CD4-positive, alpha-beta T cell treated with Interleukin-1 beta for 1 hour (primary cell): ENCODE data around the gene GRM7.

ENCODE experiments used
- DNase-seq, 2 donors: peaks; one replicate each; pipeline ENCODE4 v3.0.0-alpha.2; 2020 to 2022

GRM7 gene

DNA sequence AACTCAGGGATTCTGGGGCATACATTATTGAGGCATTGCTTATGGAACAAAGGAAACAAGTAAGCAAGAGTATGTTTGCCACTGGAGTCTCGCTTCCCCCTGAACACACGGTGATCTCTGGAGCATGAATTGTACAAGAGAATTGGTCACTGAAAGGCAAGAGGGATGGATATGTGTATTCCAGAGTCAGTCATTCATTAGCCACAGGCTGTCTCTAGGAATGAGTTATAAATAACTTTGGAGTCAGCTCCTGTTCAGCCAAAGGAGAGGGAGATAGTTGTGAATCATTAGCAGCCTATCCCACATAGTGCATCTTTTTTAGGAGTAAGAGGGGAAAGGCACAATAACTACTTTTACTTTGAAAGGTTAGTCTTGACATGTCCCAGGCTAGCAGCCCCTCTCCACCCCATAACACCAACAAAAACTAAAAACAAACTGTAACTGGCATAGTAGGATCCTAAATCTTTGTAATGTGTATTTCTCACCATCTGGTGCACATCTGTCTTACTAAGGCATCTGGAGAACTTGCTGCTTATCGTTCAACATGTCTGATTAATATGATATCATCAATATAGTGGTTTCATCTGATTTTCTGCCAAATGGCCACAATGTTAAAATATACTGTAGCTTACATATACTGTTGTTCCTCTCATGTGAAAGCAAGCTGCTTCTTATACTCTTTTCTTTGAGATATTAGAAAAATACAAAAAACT, 462.2 kb downstream of the GRM7 start:
- no peak for DNase-seq

DNA sequence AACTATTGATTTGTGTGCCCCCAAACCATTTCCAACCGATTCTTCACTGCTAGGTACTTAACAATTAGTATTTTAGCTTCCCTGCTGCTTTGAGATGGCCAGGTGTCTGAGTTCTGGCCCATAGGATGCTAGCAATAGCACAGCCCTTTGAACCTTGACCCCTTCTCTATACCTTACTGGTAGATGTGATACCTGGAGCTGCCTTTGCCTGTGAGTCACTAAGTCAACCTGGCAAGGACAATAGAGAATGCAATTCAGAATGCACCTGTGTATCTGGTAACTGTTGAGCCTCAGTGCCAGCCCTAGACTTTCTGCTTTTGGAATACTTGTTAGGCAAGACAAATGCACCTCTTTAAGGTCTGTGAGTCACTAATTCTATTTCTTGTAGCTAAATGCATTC, 467.4 kb downstream of the GRM7 start:
- no peak for DNase-seq

DNA sequence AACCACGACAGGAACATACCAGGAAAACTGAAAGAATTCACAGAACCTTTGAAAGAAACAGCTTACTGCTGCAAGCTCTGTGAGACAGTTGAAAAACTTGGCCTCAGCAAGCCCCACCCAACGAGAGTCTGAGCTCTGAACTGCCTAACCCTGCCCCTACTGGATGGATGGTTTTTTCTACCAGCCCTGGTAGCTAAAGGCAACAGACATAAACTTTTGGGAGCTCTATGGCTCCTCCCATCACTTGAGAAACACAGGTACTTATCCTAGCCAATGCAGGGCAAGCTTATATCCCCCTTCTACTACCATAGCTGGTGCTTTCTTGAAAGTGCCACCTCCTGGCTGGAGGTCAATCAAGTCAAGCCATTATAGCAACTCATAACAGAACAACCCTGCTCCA, 471.8 kb downstream of the GRM7 start:
- no peak for DNase-seq

DNA sequence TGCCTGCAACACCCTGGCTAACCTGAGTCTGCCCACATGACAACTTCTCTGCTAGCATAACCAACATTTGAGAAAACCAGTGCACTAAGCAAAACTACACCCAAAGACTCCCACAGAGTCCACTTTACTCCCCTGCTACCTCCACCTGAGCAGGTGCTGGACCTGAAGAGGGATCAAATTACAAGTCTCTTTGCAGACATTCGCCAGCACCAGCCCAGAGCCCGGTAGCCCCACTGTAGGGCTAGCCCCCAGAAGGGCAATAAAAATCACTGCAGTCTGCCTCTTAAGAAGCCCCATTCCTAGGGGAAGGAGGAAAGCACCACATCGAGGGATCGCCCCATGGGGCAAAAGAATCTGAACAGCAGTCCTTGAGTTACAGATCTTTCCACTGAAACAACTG, 472.2 kb downstream of the GRM7 start:
- DNase-seq: no peak

DNA sequence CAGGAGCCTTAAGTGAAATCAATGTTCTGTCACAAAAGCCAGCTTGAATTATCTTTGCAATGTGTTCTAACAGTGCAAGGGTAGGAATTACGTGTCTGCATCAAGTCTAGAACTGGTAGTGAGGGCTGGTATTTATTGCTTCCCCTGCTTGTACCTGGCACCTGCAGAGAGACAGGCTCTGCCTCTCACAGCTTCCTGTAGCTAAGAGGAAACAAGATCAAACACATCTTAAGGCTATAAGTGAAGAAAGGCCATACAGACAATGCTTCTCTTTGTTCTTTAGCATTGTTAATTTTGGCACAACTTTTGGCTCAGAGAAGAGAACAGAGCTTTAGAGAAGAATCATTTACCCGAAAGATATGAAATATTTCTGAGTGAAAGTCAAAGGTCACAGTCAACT, 479.9 kb downstream of the GRM7 start:
- no peak for DNase-seq

DNA sequence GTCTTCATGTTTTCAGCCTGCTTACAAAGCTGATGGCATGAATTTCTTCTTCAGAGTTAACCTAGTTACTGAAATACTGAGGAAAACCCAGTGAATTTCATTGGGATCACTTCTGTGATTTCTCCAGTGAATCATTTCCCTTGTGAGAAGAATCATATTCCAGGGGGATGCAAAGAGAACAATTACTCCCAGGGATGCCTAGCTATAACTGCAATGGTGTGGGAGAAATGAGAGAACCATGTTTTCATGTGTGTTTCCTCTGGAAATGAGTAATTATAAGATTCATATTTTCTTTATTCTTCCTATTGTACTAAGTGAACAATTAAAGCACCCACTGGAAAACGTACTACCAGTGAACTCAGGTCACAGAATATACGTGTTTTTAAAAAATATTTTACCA, 485.4 kb downstream of the GRM7 start:
- no peak for DNase-seq

DNA sequence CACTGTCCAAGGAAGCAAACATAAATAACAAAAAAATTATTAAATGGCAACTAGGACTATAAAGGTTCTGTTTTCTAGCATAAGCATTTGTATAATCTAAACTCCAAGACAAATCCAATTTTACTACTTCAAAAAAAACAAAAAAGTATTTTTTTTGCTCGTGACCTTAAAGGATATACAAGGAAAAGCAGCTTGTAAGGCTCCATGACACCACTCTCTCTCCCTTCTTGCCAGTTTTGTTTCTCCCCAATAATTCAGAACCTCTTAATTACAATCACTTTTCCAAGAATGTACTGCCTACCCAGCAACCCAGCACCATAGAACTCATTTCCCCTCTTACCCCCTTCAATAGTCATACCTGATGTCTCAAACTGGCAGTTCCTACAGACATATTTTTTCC, 496.2 kb downstream of the GRM7 start:
- no peak for DNase-seq

DNA sequence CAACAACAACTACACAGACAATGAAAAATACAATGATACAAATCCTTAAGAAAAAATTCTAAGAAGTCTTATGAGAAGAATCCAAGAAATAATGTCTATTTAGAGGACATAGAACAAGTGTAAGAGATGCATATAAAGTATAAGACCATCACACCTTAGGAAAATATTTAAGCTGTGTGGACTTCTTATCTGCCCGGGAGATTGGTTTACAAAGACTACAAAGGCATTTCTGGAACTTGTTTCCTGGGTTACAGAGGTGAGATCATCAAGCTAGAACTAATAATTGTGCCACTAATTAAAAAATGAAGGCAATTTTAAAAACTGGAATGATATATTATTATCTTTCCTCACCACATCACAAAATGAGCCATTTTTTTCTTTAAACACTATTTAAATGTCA, 507.1 kb downstream of the GRM7 start:
- DNase-seq: no peak

DNA sequence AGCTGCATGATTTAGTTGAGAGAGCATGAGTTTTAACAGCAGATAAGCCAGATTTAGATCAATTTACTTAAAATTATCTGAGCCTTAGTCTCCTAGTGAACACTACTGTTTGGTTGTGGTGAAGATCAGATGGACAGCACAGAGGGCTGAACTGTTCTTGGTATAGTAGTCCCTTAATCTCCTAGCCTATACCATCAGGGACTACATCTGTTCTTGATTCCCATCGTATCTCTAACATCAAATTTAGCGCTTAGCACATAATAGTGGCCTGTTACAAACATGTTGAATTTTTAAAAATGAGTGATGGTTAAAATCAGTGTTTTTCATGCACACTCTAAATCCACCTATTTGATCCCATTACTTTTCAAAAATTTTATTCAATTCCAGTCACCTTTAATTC, 507.7 kb downstream of the GRM7 start:
- no peak for DNase-seq

DNA sequence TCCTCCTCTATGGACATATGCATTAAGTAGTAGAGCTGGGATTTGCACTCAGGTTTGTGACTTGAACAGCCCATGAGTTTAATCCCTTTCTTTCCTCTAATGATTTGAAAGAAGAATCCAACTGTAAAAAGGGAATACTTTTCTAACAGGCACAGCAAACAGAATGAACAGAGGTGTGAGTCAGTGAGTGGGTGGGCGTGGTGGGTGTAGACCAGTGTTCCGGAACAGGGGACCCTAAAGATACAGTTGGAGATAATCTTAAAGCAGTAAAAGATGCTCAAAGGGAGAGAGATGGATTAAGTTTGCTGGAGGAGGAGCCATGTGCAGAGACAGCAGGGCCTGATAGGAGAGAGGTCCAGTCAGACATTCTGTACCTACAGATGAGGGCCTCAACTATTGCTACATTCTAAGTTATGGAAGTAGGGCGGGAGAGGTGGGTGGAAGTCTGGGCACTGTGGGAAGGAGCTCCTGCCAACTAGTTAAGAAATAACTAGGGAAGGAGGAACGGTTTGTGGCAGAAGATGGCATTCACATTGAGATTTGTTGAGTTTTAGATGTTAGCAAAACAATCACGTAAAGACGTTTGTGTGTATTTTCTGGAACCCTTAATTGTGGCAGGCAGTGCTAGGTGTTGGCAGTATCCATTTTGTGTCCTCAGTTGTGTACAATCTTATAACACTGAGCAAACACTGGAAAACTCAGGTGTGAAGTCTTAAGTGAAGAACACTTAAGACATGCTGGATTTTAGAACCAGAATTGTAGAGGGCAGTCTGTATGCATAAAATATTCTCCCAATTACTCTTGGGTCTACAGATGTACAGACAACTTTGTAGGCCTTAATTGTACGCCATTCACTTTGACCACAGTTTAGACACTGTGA, 511.0 kb downstream of the GRM7 start:
- DNase-seq: no peak

DNA sequence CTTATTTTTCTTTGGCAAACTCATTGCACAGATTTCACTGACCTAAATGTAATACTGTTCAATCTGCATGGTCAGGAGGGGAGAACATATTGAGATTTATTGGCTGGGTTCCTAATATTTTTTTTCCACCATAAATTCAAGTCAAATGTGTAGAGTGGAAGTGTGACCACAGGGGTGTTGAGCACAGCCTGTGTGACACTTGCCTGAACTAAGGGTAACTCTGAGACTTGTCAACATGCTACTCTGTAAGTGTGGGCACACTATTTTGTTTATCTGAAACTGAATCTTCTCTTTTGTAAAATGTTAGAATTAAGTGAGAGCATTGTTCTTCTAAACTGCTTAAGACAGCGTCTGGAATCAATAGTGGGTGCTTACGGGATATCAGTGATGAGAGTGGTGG, 516.2 kb downstream of the GRM7 start:
- no peak for DNase-seq

DNA sequence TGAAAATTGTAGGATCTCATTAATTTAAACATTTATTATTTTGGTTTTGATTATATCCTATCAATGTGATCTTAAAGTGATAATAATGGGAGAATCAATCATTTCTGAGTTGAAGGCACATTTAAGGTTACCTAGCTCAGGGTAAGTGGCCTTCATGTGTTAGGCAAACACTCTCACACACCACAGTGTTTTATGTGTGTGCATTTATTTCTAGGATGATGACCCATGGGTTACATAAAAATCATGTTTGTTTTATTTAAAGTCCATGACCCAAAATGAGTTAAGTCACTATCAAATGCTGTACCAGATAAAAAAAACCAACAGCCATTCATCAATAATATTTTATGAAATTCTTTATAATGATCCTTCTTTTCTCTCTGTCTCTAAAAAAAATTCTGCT, 520.8 kb downstream of the GRM7 start:
- no peak for DNase-seq

DNA sequence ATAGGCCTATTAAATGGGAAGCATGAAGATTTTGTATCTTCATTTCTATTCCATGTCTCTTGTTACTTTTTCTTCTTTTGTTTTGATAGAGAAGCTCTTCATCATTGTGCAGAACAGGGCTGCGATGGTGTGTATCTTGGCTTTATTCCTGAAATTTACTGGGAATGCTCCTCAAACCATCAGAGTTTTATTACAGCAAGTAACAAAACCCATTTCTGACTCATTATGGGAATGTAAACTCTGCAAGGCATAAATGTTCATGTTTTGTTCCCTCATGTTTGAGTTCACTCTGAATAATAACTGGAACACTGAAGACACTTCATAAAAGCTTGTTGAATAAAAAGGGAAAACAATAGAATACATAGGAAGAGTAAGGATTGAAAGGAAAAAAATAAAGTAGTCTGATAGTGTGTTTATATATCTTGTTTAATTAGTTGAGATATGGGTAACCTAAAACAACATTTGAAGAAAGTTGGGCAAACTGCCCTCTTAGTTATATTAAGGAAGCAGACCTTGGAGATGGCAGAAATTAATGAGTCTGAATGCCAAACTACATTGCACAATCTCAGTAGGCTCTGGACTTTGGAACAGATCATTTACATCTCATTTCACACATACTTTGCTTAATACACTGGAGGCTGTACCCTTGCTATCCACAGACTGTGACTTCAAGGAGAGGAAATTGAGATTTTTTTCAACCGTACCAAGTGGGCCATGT, 521.5 kb downstream of the GRM7 start:
- no peak for DNase-seq

DNA sequence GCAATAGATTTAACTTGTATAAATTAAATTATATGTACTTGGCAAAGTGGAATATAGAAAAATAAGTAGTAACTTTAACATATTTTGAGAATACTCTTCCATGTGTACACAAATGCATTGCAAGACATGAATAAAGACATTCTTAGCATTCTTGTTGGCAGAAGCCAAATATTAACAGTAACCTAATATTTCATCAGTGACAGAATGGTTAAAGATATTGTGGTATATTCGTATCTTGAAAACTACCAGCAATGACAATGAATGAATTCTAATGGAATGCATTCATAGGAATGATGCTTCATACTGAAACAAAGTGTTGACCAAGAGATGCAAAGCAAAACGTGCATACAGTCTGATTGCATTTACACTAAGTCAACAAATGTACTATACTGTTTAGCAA, 524.7 kb downstream of the GRM7 start:
- no peak for DNase-seq

DNA sequence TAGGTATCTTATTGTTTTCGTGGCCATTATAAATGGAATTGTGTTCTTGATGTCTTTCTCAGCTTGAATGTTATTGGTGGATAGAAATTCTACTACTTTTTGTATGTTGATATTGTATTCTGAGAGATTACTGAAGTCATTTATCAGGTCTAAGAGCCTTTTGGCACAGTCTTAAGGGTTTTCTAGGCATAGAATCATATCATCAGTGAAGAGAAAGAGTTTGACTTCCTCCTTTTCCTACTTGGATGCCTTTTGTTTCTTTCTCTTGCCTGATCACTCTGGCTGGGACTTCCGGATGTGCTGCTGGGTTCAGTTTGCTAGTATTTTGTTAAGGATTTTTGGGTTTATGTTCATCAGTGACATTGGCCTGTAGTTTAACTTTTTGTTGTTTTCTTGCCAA, 527.1 kb downstream of the GRM7 start:
- no peak for DNase-seq

DNA sequence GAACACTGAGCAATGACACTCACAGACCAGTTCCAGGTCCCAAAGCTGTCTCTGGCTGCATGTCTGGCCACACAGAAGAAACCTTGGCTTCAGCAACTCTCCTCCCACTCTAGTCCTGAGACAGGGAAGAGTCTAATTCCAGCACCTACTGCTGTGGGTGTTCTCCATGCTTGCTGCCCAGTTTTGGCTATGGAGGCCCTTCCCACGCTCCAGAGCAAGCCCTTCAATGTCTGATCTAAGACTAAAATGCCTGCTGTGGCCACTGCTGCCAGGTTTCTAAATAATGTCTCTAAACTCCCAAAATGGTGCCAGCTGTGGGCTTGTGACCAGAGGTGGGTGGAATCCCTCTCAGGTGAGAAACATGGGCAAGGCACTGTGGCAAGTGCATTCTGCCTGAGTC, 531.3 kb downstream of the GRM7 start:
- DNase-seq: no peak

DNA sequence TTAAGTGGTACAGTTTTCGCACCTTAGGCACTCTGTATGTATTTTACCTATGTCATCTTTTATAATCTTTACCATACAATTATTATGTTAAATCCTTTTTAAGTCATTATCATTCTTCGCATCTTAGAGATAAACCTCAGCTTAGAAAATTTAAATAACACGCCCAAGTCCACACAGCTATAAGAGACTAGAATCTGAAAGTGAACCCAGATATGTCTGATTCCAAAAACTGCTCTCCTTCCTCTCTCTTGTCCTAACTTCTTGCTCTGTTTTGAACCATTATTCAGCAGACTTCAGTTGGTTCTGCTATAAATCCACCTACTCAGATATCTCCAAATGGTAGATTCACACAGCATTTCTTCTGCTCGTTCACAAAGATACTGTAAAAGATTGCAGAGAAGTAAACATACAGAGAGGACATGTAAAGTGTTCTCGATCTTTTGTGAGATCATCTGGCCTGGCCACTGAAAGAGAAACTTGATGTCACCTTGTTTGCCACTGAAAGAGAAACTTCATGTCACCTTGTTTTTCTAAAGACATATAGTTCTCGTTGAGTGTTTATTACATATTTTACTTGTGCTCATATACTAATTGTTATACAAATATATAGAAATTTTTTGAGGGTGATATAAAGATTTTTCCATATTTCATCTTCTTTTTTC, 533.2 kb downstream of the GRM7 start:
- DNase-seq: no peak

DNA sequence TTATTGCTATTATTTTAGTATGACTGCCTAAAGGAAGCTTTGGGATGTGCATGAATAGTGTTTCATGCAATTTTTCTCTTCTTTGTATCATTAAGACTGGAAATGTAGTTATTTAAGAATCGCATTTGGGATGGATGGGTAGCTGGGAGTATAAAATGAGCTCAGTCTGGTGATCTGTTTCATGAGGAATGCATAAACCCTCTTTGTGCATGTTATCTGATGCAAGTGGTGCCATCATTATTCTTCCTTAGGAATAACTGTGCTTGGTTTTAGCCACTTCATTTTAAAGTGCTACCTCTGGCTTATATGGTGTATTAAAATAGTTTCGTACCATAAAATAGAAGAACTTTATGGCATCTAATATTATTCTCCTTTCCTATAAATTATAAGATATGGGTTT, 535.6 kb downstream of the GRM7 start:
- DNase-seq: no peak

DNA sequence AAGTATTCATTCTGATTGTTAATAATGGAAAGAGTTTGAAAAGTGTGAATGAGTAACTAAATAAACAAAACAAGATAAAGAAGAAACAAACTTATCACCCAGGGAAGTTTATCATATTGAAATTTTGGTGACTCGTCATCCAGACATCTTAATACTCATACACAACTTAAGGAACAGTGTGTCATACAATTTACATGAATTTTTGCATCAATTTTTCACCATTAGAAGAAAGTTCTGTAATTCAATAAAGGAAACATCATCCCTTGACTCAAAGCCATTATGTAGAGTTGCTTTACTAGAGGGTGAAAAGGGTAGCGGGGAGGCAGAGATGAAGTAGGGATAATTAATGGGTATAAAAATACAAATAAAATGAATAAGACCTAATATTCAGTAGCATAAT, 536.2 kb downstream of the GRM7 start:
- DNase-seq: no peak

DNA sequence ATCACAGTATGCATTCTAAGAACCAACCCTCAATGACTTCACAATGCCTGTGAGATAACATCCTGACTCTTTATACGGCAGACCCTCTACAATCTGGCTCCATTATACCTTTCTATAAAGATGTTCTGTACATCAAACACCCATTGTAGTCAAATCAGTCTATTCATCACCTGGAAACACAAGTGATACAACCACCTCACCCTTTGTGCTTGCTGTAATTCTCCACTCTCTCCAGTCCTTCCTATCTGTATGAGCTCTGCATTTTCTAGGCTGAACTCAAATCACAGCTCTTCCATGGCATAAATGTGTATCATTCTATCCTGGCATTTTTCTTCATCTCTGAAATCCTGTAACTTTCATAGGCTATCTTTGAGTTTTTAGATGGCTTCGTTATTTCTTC, 539.4 kb downstream of the GRM7 start:
- DNase-seq: no peak

DNA sequence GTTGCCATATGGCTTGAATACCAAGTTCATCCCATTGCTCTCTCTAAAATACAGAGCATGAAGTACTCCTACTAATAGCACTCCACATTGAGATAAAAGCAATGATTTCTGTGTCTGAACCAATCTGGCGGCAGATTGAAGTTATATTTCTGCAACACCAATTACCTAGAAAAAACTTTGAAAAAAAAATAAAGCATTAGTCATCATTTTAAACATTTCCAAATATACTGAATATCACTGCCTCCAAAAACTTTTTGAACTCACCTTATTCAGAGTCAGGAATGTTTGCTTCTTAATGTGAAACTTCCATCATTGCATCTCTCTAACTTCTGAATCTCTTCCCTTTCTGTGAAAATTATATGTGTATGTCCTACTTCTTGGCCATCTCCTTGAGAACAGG, 540.5 kb downstream of the GRM7 start:
- no peak for DNase-seq

DNA sequence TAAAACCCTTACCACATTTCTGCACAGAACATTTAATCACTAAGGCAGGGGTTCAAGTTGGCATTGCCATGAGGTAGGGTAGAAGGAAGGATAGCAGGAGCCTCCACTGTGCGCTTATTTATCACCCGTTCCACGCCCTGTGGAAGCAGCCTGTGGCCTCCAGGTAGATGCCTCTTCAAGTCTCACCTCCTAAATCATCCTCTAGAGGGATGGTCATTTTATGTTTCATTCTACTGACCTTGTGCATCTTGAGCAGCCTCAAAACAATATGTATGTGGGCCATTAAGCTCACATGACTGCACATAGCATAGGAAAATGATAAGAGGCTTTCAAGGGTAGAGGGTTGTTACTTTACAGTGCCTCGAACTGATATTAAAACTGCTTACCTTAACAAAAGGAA, 546.2 kb downstream of the GRM7 start:
- DNase-seq: no peak

DNA sequence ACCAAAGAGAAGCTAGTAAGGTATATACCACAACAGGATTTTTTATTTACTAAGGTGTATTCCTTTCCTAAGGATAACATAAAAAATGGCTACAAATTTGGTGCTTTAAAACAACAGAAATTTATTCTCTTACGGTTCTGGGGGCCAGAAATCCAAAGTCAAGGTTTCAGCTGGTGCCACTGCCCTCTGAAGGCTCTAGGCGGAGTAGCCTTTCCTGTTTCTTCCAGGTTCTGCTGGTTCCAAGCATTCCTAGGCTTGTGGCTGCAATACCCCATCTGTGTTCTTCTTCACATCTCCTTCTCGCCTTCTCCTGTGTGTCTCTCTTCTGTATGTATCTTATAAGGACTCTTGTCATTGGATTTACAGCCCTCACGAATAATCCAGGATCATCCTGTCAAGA, 549.9 kb downstream of the GRM7 start:
- DNase-seq: no peak
